PC-3 (cell line): Measurements from ENCODE around the gene PPP2R1A.

ENCODE experiments used
- EZH2phosphoT487 ChIP-seq: fragments of 300-600 bp; sonication (generic); IDR thresholded peaks from 2 replicates; pipeline ENCODE4 v1.6.1; 2018; ENCODE audit warnings: mild to moderate bottlenecking, antibody characterized with exemption, low read length, borderline replicate concordance
- TF ChIP-seq, protein P1 (sequence below): fragments of 300-600 bp; sonication (generic); conservative IDR thresholded peaks from 2 replicates; pipeline ENCODE4 v1.5.1; 2017; ENCODE audit warnings: antibody characterized with exemption, low read depth, mild to moderate bottlenecking, low read length

DNA sequence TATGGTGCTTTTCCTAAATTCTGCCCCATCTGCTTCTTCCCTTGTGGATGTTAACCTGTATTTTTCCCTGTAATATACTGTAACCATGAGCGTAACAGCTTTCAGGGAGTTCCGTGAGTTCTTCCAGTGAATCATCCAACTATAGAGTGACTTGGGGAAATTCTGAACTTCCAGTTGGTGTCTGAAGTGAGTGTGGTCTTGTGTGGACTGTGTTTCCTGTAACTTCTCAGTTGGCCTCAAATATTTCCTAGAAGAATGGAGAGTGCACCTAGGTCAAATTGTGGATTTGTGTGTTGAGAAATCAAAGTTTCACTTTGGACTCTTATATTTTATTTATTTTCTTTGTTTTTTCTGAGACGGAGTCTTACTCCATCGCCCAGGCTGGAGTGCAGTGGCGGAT lies 68.6 kb downstream of the PPP2R1A start:
- TF ChIP-seq, protein P1, sequence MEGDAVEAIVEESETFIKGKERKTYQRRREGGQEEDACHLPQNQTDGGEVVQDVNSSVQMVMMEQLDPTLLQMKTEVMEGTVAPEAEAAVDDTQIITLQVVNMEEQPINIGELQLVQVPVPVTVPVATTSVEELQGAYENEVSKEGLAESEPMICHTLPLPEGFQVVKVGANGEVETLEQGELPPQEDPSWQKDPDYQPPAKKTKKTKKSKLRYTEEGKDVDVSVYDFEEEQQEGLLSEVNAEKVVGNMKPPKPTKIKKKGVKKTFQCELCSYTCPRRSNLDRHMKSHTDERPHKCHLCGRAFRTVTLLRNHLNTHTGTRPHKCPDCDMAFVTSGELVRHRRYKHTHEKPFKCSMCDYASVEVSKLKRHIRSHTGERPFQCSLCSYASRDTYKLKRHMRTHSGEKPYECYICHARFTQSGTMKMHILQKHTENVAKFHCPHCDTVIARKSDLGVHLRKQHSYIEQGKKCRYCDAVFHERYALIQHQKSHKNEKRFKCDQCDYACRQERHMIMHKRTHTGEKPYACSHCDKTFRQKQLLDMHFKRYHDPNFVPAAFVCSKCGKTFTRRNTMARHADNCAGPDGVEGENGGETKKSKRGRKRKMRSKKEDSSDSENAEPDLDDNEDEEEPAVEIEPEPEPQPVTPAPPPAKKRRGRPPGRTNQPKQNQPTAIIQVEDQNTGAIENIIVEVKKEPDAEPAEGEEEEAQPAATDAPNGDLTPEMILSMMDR, result no peak
- TF ChIP-seq EZH2phosphoT487, result no peak
